SK-N-SH (cell line): Measurements from ENCODE around the gene SLC22A23. TPM values are rescaled to one million over a fixed set of nuclear protein-coding genes. Genes with fewer than 3 reads are reported as not detected.

Experiments used
- CTCF ChIA-PET: fragments of 300-600, 350-600 bp; formaldehyde crosslinking; extraction: SDS; loops from one replicate; lab custom pipeline; 2021; lab: Yijun Ruan, JAX
- POLR2A ChIA-PET: fragments of 350-600 bp; sonication (Branson Sonifier 250); formaldehyde crosslinking; extraction: SDS; loops from one replicate; lab custom pipeline; 2020; ENCODE audit warnings: antibody characterized with exemption, inconsistent platforms; lab: Yijun Ruan, JAX
- DNase-seq: peaks from one replicate; pipeline ENCODE4 v3.0.0; 2012
- H2AFZ ChIP-seq: fragments of 200-600 bp; sonication (generic); 2 replicates; pipeline ENCODE4 v1.8.1; 2016; ENCODE audit warnings: antibody characterized with exemption, mild to moderate bottlenecking, low read depth
- H3F3A ChIP-seq: fragments of 200-600 bp; sonication (generic); replicated peaks from 2 replicates; pipeline ENCODE3; 2016; ENCODE audit warnings: antibody characterized with exemption, mild to moderate bottlenecking; ENCODE audit not compliant: insufficient read depth
- H3K27ac ChIP-seq, 2 experiments: fragments of 200-500 bp in 1 of 2; fragments of 200-600 bp in 1 of 2; sonication (Bioruptor generic) in 1 of 2; sonication (generic), shearing (Covaris generic) in 1 of 2; 2 replicates each; pipeline versions ENCODE4 v1.5.1 to v1.6.1; 2014 to 2016; ENCODE audit warnings: low read depth in 2 of 2, inconsistent platforms in 1 of 2, low read length in 1 of 2, mild to moderate bottlenecking in 1 of 2, mixed read lengths in 1 of 2
- H3K27me3 ChIP-seq: fragments of 200-600 bp; sonication (generic), shearing (Covaris generic); 2 replicates; pipeline ENCODE4 v1.6.1; 2016; ENCODE audit warnings: mixed run types; ENCODE audit not compliant: insufficient read depth
- H3K36me3 ChIP-seq, 2 experiments: fragments of 200-500 bp in 1 of 2; fragments of 200-600 bp in 1 of 2; sonication (Bioruptor generic) in 1 of 2; sonication (generic) in 1 of 2; replicated peaks in 1 of 2; 2 replicates each; pipeline versions ENCODE3 to v1.5.1; 2014 to 2016; ENCODE audit warnings: low read length in 1 of 2, mild to moderate bottlenecking in 1 of 2; ENCODE audit not compliant: insufficient read depth in 2 of 2, control insufficient read depth in 1 of 2
- H3K4me1 ChIP-seq, 2 experiments: fragments of 200-500 bp in 1 of 2; fragments of 200-600 bp in 1 of 2; sonication (Bioruptor generic) in 1 of 2; sonication (generic), shearing (Covaris generic) in 1 of 2; 2 replicates each; pipeline versions ENCODE4 v1.5.1 to v1.6.1; 2014 to 2016; ENCODE audit warnings: low read depth in 1 of 2, low read length in 1 of 2, mixed run types in 1 of 2; ENCODE audit not compliant: insufficient read depth in 2 of 2, control insufficient read depth in 1 of 2
- H3K4me2 ChIP-seq: fragments of 200-600 bp; sonication (generic), shearing (Covaris generic); 2 replicates; pipeline ENCODE4 v1.6.1; 2017; ENCODE audit warnings: mixed run types
- H3K4me3 ChIP-seq, 2 experiments: fragments of 200-500 bp in 1 of 2; fragments of 200-600 bp in 1 of 2; sonication (Bioruptor generic) in 1 of 2; sonication (generic), shearing (Covaris generic) in 1 of 2; 2 replicates each; pipeline versions ENCODE4 v1.5.1 to v1.8.1; 2014 to 2016; ENCODE audit warnings: low read depth in 2 of 2, inconsistent platforms in 1 of 2, low read length in 1 of 2, mild to moderate bottlenecking in 1 of 2, mixed read lengths in 1 of 2, moderate library complexity in 1 of 2
- H3K79me2 ChIP-seq: fragments of 200-600 bp; sonication (generic); 2 replicates; pipeline ENCODE4 v1.8.1; 2017; ENCODE audit warnings: mild to moderate bottlenecking; ENCODE audit not compliant: insufficient read depth
- H3K9ac ChIP-seq: fragments of 200-600 bp; sonication (generic); 2 replicates; pipeline ENCODE4 v1.6.1; 2017; ENCODE audit warnings: mixed run types
- H3K9me2 ChIP-seq: fragments of 200-600 bp; sonication (generic); 2 replicates; pipeline ENCODE4 v1.6.1; 2017; ENCODE audit warnings: mixed run types
- H3K9me3 ChIP-seq: fragments of 200-600 bp; sonication (generic); 2 replicates; pipeline ENCODE4 v1.6.1; 2017; ENCODE audit warnings: mixed run types, mild to moderate bottlenecking, moderate library complexity
- H4K20me1 ChIP-seq: fragments of 200-600 bp; sonication (generic); 2 replicates; pipeline ENCODE4 v1.6.1; 2017; ENCODE audit warnings: mild to moderate bottlenecking, mixed run types; ENCODE audit not compliant: insufficient read depth
- CTCF ChIP-seq: fragments of 200-600 bp; sonication (generic); IDR thresholded peaks from 2 replicates; pipeline ENCODE4 v1.6.1; 2017; ENCODE audit warnings: antibody characterized with exemption, mild to moderate bottlenecking, moderate library complexity
- ELF1 ChIP-seq: IDR thresholded peaks from 2 replicates; pipeline ENCODE4 v1.4.0; 2012
- EP300 ChIP-seq, 2 experiments: IDR thresholded peaks; 2 replicates each; pipeline versions ENCODE4 v1.4.0 to v1.6.1; 2012; ENCODE audit warnings: borderline replicate concordance in 1 of 2, low read depth in 1 of 2, low read length in 1 of 2
- EZH2phosphoT487 ChIP-seq: fragments of 200-600 bp; sonication (generic); IDR thresholded peaks from 2 replicates; pipeline ENCODE4 v1.6.1; 2017; ENCODE audit warnings: low read depth, mixed run types, mild to moderate bottlenecking, antibody characterized with exemption, moderate library complexity, borderline replicate concordance
- FOXJ3 ChIP-seq: sonication (generic); formaldehyde crosslinking; IDR thresholded peaks from 2 replicates; pipeline ENCODE4 v1.5.1; 2020; ENCODE audit warnings: mild to moderate bottlenecking, missing genetic modification reagents
- IRF3 ChIP-seq: fragments of 150-350 bp; IDR thresholded peaks from 2 replicates; pipeline ENCODE4 v1.6.1; 2016; ENCODE audit warnings: mild to moderate bottlenecking, low read depth, low read length
- MAX ChIP-seq: IDR thresholded peaks from 2 replicates; pipeline ENCODE4 v1.4.0; 2012; ENCODE audit warnings: low read depth
- MXI1 ChIP-seq: IDR thresholded peaks from 2 replicates; pipeline ENCODE4 v1.6.1; 2012; ENCODE audit warnings: mild to moderate bottlenecking, low read depth, low read length, improper control_type of control experiment
- NFIC ChIP-seq: IDR thresholded peaks from 2 replicates; pipeline ENCODE4 v1.4.0; 2012; ENCODE audit warnings: borderline replicate concordance
- NRF1 ChIP-seq: IDR thresholded peaks from 2 replicates; pipeline ENCODE4 v1.6.1; 2012; ENCODE audit warnings: low read depth, mild to moderate bottlenecking, low read length
- PBX3 ChIP-seq: IDR thresholded peaks from 2 replicates; pipeline ENCODE4; 2012
- RCOR1 ChIP-seq: fragments of 150-350 bp; IDR thresholded peaks from 2 replicates; pipeline ENCODE4 v1.6.1; 2017; ENCODE audit warnings: antibody characterized with exemption, low read length
- RXRA ChIP-seq: IDR thresholded peaks from 2 replicates; pipeline ENCODE4 v1.4.0; 2012; ENCODE audit warnings: low read depth, mild to moderate bottlenecking, borderline replicate concordance
- TAF1 ChIP-seq: IDR thresholded peaks from 2 replicates; pipeline ENCODE4 v1.6.1; 2012; ENCODE audit warnings: low read depth, mild to moderate bottlenecking, low read length, moderate library complexity, borderline replicate concordance
- TCF12 ChIP-seq: IDR thresholded peaks from 2 replicates; pipeline ENCODE4 v1.4.0; 2012
- TEAD4 ChIP-seq: IDR thresholded peaks from 2 replicates; pipeline ENCODE4 v1.4.0; 2012; ENCODE audit warnings: mild to moderate bottlenecking, borderline replicate concordance; ENCODE audit not compliant: insufficient read depth
- ZBTB33 ChIP-seq: IDR thresholded peaks from 2 replicates; pipeline ENCODE4 v1.4.0; 2012; ENCODE audit warnings: low read depth, borderline replicate concordance
- WGBS: methylation state at CpG from one replicate; pipeline ENCODE4 v1.1.6; 2017; ENCODE audit warnings: low lambda C conversion rate; 5-methylcytosine and 5-hydroxymethylcytosine counted together
- polyA plus RNA-seq, 3 experiments: library from polyadenylated mRNA; depleted of rRNA; stranded (reverse); fragments of >200 nt; gene quantifications; 2 replicates each; pipeline ENCODE4 v1.2.3, GENCODE V29; 2012

SLC22A23 gene
- polyA plus RNA-seq, 1 of the 3 experiments (the other 2 are of a cell fraction), result not detected

GRCh38 chr6:3285732-3286131, 171.1 kb downstream of the SLC22A23 start:
- no peaks in the 10 kb centered on the region for H3K36me3 ChIP-seq
- no peaks in the 10 kb centered on the region for H3K9me3 ChIP-seq
- no peak overlapping the region for H3K4me2 ChIP-seq
- CTCF ChIA-PET, result interaction anchor here (0.6 to 2.0 kb wide), 3 partner anchors 12 to 563 kb away, joined by 3 to 17 read pairs (median 3); no protein-coding TSS in a partner anchor
- no peaks in the 10 kb centered on the region for H3F3A ChIP-seq
- peaks cover 8% of the 10 kb centered on the region; the same call in 1 of the 2 replicates for H4K20me1 ChIP-seq
- 95% methylated on average over 4 of the region's 14 CpGs for WGBS
- H3K4me3 ChIP-seq, result no peak overlapping the region
- no peaks in the 10 kb centered on the region for H3K9me2 ChIP-seq
- peaks cover 7 to 14% of the 10 kb centered on the region in 2 experiments; a peak in 2 of 4 replicates for H3K4me1 ChIP-seq
- no peak for DNase-seq
- H3K27ac ChIP-seq, result no peak overlapping the region
- H3K79me2 ChIP-seq, result no peaks in the 10 kb centered on the region
- POLR2A ChIA-PET, result interaction anchor here (0.7 kb wide), 1 partner anchor 228 kb away, joined by 3 read pairs; no protein-coding TSS in a partner anchor
- no peak overlapping the region for H2AFZ ChIP-seq
- TF ChIP-seq EZH2phosphoT487 (no peak), PBX3 (no peak), TAF1 (no peak), NFIC (no peak), ELF1 (no peak), NRF1 (no peak), IRF3 (no peak), EP300 (IDR thresholded peaks at IDR 0.05; ENCODE audit: borderline replicate concordance in 1 of 2, low read depth in 1 of 2, low read length in 1 of 2) (no peak), CTCF (no peak), TCF12 (no peak), RXRA (no peak), FOXJ3 (CRISPR knock-in tag) (no peak), RCOR1 (no peak)
- H3K27me3 ChIP-seq, result no peaks in the 10 kb centered on the region
- H3K9ac ChIP-seq, result no peak overlapping the region

GRCh38 chr6:3285049-3285639, 171.7 kb downstream of the SLC22A23 start:
- WGBS, result 93% methylated on average over 16 of the region's 19 CpGs
- H3K4me2 ChIP-seq, result no peak overlapping the region
- POLR2A ChIA-PET, result no interaction called here
- no peak for DNase-seq
- H3K27ac ChIP-seq, result no peak overlapping the region
- no peaks in the 10 kb centered on the region for H3K36me3 ChIP-seq
- H3K9me3 ChIP-seq, result no peaks in the 10 kb centered on the region
- H2AFZ ChIP-seq, result no peak overlapping the region
- CTCF ChIA-PET, result interaction anchor here (0.5 to 2.0 kb wide), 2 partner anchors 13 to 447 kb away, joined by 3 to 17 read pairs; no protein-coding TSS in a partner anchor
- no peaks in the 10 kb centered on the region for H3F3A ChIP-seq
- no peak overlapping the region for H3K9ac ChIP-seq
- H3K4me3 ChIP-seq, result no peak overlapping the region
- TF ChIP-seq ZBTB33, result no peak
- no peak for TF ChIP-seq MXI1
- TF ChIP-seq MAX, result no peak
- TF ChIP-seq TCF12, result no peak
- TF ChIP-seq TEAD4, result no peak
- TF ChIP-seq FOXJ3 (CRISPR knock-in tag), result no peak
- no peaks in the 10 kb centered on the region for H3K27me3 ChIP-seq
- no peaks in the 10 kb centered on the region for H3K9me2 ChIP-seq
- H3K79me2 ChIP-seq, result no peaks in the 10 kb centered on the region
- peaks cover 7 to 14% of the 10 kb centered on the region in 2 experiments; a peak in 2 of 4 replicates for H3K4me1 ChIP-seq
- peaks cover 8% of the 10 kb centered on the region; the same call in 1 of the 2 replicates for H4K20me1 ChIP-seq
